Stimulated activated naive CD4-positive, alpha-beta T cell treated with Interleukin-2 at 50 U/mL for 16 hours (primary cell): ENCODE data around the gene VWA7.

Source experiments
- DNase-seq: peaks from one replicate; lab custom pipeline; 2025; lab: John Stamatoyannopoulos, UW

VWA7 gene

GRCh38 chr6:31729515-31729978, 47.6 kb downstream of the VWA7 start:
- DNase-seq: peak; percentile 75

GRCh38 chr6:31728767-31729514, 48.2 kb downstream of the VWA7 start, which contains the start of gene DDAH2:
Gene DDAH2, minus strand, starts transcription at chr6:31729299. Its CDS starts 138 bp downstream, at chr6:31729161.
- DNase-seq: no peak

- DNase-seq: no peak
These were observed 49.1 kb downstream of the VWA7 start for GRCh38 chr6:31727717-31728671.

GRCh38 chr6:31727034-31727716, 50.0 kb downstream of the VWA7 start:
- no peak for DNase-seq

- no peak for DNase-seq
These were observed 51.4 kb downstream of the VWA7 start for GRCh38 chr6:31725502-31726350.

DNA sequence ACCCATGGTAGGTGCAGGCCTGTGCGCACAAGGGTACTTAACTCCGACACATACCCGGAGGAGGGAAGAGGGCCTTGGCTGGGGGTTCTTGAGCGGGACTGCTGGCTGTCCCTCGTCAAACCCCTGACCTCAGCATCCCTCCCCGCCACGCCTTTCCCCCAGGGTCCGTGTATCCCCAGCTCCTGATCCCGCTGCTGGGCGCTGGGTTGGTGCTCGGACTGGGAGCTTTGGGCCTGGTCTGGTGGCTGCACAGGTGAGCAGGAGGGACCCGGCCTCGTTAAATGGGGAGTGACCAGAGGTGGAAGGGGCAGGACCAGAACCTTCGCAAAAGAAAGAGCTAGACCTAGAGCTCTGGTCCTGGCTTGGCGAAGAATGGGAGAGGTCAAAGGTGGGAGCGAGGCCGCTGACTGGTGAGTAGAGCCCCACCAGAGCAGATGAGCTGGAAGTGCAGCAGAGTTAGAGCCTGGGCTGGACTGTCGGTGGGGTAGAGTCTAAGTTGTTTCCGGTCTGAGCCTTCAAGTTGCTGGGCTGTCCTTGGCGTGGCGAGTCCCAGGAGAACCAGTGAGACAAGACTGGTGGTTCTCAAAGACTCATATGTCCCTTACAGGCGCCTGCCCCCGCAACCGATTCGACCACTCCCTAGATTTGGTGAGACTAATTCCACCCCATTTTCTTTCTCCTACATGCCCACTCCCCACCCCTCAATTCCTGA, 53.0 kb downstream of the VWA7 start:
- DNase-seq: no peak

- DNase-seq: no peak
These were observed 53.7 kb downstream of the VWA7 start, which contains the start of gene MPIG6B for GRCh38 chr6:31723245-31723979. Gene MPIG6B, plus strand, starts transcription at chr6:31723373. Its CDS starts 11 bp downstream, at chr6:31723384.

DNA sequence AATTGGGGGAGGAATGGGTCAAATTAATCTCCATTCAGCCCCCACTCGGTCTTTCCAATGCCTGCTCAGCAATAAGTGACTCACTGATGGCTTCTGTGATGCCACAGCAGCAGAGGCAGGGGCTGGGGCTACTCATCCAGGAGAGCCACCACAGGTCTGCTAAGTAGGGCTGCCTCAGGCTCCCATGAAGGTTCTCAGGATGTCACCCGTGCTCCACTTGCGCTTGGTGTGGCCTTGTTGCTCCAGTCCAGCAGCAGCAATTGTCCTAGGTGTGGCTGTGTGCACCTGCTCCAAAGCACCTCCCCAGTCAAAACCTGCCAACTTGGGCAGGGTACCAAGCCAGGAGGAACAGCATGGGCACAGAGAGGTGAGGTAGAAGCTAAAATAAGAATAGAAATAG, 55.0 kb downstream of the VWA7 start:
- DNase-seq: no peak

DNA sequence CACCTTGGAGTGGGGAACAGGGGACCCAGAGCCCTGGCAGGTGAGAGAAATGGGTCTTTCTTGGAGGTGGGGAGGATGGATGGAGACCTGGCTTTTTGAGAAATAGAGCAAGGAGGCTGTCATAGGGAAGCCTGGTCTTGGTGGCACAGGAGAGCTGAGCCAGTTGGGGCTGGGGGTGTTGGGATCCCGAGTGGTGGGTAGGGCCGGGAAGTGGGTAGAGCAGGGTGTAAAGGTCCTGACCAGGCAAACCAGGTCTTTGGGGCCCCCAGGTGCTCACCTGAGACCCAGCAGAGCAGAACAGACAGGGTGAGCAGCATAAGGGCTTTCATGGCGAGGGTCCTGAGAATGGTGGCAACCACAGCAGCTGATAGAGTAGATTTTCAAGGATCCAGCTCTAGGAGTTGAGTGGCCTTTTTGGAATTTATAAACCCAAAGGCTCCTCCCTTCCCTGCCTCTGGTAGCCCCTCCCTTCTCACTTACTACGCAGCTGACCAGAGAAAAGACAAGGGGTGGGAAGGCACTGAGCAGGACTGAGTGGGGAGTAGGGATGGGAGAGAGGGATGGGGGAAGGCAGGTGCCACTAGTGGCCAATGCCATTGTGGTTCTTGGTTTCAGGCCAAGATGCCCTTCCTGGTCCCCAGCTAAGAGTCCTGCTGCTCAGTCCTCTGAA, 55.6 kb downstream of the VWA7 start, which contains the start of gene LY6G6C:
LY6G6C (minus strand) TSS at position 396 of the 670 bp plus-strand sequence; CDS start at position 329, 67 bp downstream.
- no peak for DNase-seq

DNA sequence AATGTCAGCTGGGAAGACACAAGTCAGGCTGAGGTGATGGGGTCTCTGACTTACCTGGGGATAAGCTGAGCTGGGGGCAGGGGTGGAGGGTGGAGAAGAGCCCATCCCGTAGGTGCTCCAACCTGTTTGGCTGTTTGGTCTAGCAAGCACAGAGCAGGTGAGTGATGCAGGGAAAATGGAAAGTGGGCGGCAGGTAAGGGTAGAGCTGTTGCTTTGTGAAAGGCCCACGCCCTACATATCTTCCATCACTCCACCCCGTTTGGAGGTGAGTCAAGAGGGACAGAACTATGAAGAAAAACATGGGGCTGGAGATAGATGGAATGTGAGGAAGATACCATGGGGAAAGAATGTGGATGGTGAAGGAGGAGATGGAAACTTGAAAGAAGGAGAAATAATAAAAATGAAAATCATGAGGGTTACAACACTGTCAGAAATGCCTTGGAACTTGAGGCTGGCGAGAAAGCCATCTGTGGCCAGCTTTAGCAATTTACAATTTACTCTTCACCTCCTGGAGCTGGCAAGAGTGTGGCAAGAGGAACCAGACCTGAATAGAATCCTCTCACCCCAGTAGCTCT, 56.8 kb downstream of the VWA7 start:
- no peak for DNase-seq

- DNase-seq: no peak
These were observed 58.1 kb downstream of the VWA7 start for GRCh38 chr6:31719001-31719400.

DNA sequence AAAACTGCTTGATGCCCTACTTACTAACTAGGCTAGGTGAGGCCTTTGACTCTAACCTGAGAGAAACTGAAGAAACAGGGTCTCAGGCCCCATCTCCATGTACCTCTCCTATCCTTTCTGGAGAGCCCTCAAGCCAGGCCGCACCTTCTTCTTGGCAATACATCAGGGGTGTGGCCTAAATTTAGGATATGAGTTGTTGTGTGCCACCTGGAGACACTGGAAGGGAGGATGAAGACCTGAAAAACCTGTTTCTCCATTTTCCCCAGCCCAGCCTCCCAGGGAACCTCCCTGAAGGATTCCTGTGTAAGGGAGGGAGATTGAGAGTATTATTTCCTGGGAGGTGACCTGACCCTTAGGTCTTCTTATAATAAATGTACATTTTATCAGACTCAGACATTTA, 58.9 kb downstream of the VWA7 start:
- no peak for DNase-seq

- no peak for DNase-seq
These were observed 59.5 kb downstream of the VWA7 start for GRCh38 chr6:31717499-31718222.
